AG04450 (cell line): Measurements from ENCODE around the gene PM20D1. TPM values are rescaled to one million over a fixed set of nuclear protein-coding genes. Genes with fewer than 3 reads are reported as not detected.

Experiments
- CTCF ChIA-PET: fragments of 300-600, 350-600 bp; formaldehyde crosslinking; extraction: SDS; loops from one replicate; lab custom pipeline; 2022; ENCODE audit warnings: antibody characterized with exemption, inconsistent platforms; lab: Charles Lee
- POLR2A ChIA-PET: fragments of 350-600 bp; formaldehyde crosslinking; extraction: SDS; loops from one replicate; lab custom pipeline; 2021; ENCODE audit warnings: antibody characterized with exemption, inconsistent platforms; lab: Yijun Ruan, JAX
- DNase-seq: peaks from one replicate; pipeline ENCODE4 v3.0.0-alpha.2; 2011; ENCODE audit warnings: low read depth, low spot score
- H3K27ac ChIP-seq: one replicate; pipeline ENCODE4 v1.5.1; 2012; ENCODE audit warnings: low read depth, low read length, control low read depth
- H3K27me3 ChIP-seq: one replicate; pipeline ENCODE4 v1.6.0; 2012; ENCODE audit warnings: low read length; ENCODE audit not compliant: control insufficient read depth, insufficient read depth
- H3K4me3 ChIP-seq: 2 replicates; pipeline ENCODE4 v1.5.1; 2011; ENCODE audit warnings: mild to moderate bottlenecking, low read depth, low read length, control low read depth
- H3K9me3 ChIP-seq: 2 replicates; pipeline ENCODE4 v1.5.1; 2012; ENCODE audit warnings: low read length; ENCODE audit not compliant: control insufficient read depth, insufficient read depth
- CTCF ChIP-seq: IDR thresholded peaks from 2 replicates; pipeline ENCODE4 v1.5.1; 2011; ENCODE audit warnings: low read depth, low read length, control low read depth, inconsistent platforms
- polyA plus RNA-seq: library from polyadenylated mRNA; depleted of rRNA; stranded (reverse); fragments of >200 nt; gene quantifications from 2 replicates; pipeline ENCODE4 v1.2.3, GENCODE V29; 2011

The PM20D1 gene
- polyA plus RNA-seq, 1 experiment = not detected

GRCh38 chr1:205851993-205852392 lies 2.1 kb upstream of the PM20D1 start:
- H3K4me3 ChIP-seq = no peak overlapping the region
- peaks cover 4% of the 10 kb centered on the region for H3K9me3 ChIP-seq
- no peak for DNase-seq
- no peak for TF ChIP-seq CTCF
- peaks cover 23% of the 10 kb centered on the region for H3K27me3 ChIP-seq
- no peak overlapping the region for H3K27ac ChIP-seq
- POLR2A ChIA-PET = no interaction called here
- CTCF ChIA-PET = no interaction called here

- DNase-seq = no peak
- no peak overlapping the region for H3K27ac ChIP-seq
- CTCF ChIA-PET = interaction anchor here (1.2 kb wide), 1 partner anchor 134 kb away, joined by 4 read pairs; no protein-coding TSS in a partner anchor
These were observed 6.7 kb downstream of the PM20D1 start for GRCh38 chr1:205843036-205843859.

GRCh38 chr1:205842229-205842628 lies 7.7 kb downstream of the PM20D1 start:
- no peak overlapping the region for H3K27ac ChIP-seq
- ChIA-PET POLR2A (no interaction called here), CTCF (no interaction called here)

More at GRCh38 chr1:205843036-205843859, 6.7 kb downstream of the PM20D1 start:
- Histone ChIP-seq H3K9me3 (no peaks in the 10 kb centered on the region), H3K4me3 (no peak overlapping the region), H3K27me3 (peaks cover 22% of the 10 kb centered on the region)
- POLR2A ChIA-PET = no interaction called here
- no peak for TF ChIP-seq CTCF

GRCh38 chr1:205840146-205840923 lies 9.6 kb downstream of the PM20D1 start:
- Histone ChIP-seq H3K4me3 (no peak overlapping the region), H3K27ac (no peak overlapping the region), H3K9me3 (no peaks in the 10 kb centered on the region), H3K27me3 (peaks cover 26% of the 10 kb centered on the region)
- ChIA-PET POLR2A (no interaction called here), CTCF (interaction anchor here (1.5 to 1.8 kb wide), 2 partner anchors 49 to 137 kb away, joined by 3 to 6 read pairs; no protein-coding TSS in a partner anchor)
- DNase-seq = no peak
- TF ChIP-seq CTCF = no peak

More at GRCh38 chr1:205842229-205842628, 7.7 kb downstream of the PM20D1 start:
- Histone ChIP-seq H3K27me3 (peaks cover 26% of the 10 kb centered on the region), H3K9me3 (no peaks in the 10 kb centered on the region), H3K4me3 (no peak overlapping the region)
- DNase-seq = no peak
- TF ChIP-seq CTCF = no peak
